Endothelial cell of umbilical vein (primary cell): Measurements from ENCODE around the gene APEH. TPM values are rescaled to one million over a fixed set of nuclear protein-coding genes. Genes with fewer than 3 reads are reported as not detected.

Experiments used
- BruUV-seq: library from RNA; stranded (reverse); fragments of 400-500 nt; replicated peaks from 2 replicates; lab custom pipeline; 2021; lab: Mats Ljungman, UMichigan
- CTCF ChIA-PET: fragments of 300-600, 350-600 bp; sonication (Branson Sonifier 250); formaldehyde crosslinking; loops from one replicate; lab custom pipeline; 2021; ENCODE audit warnings: antibody characterized with exemption, inconsistent platforms; lab: Charles Lee
- POLR2A ChIA-PET: fragments of 300-600, 350-600 bp; sonication (Branson Sonifier 250); formaldehyde crosslinking; loops from one replicate; lab custom pipeline; 2021; ENCODE audit warnings: antibody characterized with exemption, inconsistent platforms; lab: Charles Lee
- DNase-seq: peaks from one replicate; pipeline ENCODE4 v3.0.0-alpha.2; 2011; ENCODE audit warnings: low read depth, low spot score
- FAIRE-seq: peaks from 2 replicates; lab custom pipeline; 2011; peaks lifted over from hg19 to GRCh38; lab: Jason Lieb, UNC
- H2AFZ ChIP-seq: 2 replicates; pipeline ENCODE4 v1.6.0; 2012; ENCODE audit warnings: low read depth, low read length, control low read depth, inconsistent platforms
- H3K27ac ChIP-seq: 2 replicates; pipeline ENCODE4 v1.5.1; 2011; ENCODE audit warnings: low read depth, mild to moderate bottlenecking, control low read depth, low read length, moderate library complexity; ENCODE audit not compliant: insufficient read depth
- H3K27me3 ChIP-seq, 2 experiments: 2 replicates each; pipeline versions ENCODE4 v1.6.0 to v1.6.1; 2011; ENCODE audit warnings: low read length in 2 of 2, mixed read lengths in 1 of 2; ENCODE audit not compliant: control insufficient read depth in 2 of 2, insufficient read depth in 2 of 2
- H3K36me3 ChIP-seq, 2 experiments: 2 replicates in 1 of 2; 3 replicates in 1 of 2; pipeline ENCODE4 v1.5.1; 2011; ENCODE audit warnings: low read length in 2 of 2, mild to moderate bottlenecking in 1 of 2, moderate library complexity in 1 of 2; ENCODE audit not compliant: control insufficient read depth in 2 of 2, insufficient read depth in 2 of 2; ENCODE audit errors: extremely low read depth in 1 of 2
- H3K4me1 ChIP-seq: 3 replicates; pipeline ENCODE4 v1.5.1; 2011; ENCODE audit warnings: mild to moderate bottlenecking, low read length; ENCODE audit not compliant: control insufficient read depth, insufficient read depth; ENCODE audit errors: extremely low read depth
- H3K4me2 ChIP-seq: 2 replicates; pipeline ENCODE4 v1.6.1; 2011; ENCODE audit warnings: low read length, control low read depth, mixed read lengths; ENCODE audit not compliant: insufficient read depth
- H3K4me3 ChIP-seq, 3 experiments: fragments of 200-600 bp in 1 of 3; sonication (generic), shearing (Covaris generic) in 1 of 3; replicated peaks in 1 of 3; 2 replicates each; pipeline ENCODE4 v1.5.1; 2011 to 2016; ENCODE audit warnings: control low read depth in 3 of 3, low read length in 3 of 3, mild to moderate bottlenecking in 2 of 3, inconsistent platforms in 1 of 3, low read depth in 1 of 3, moderate library complexity in 1 of 3; ENCODE audit not compliant: insufficient read depth in 1 of 3
- H3K79me2 ChIP-seq: 2 replicates; pipeline ENCODE4 v1.6.0; 2012; ENCODE audit warnings: low read length, inconsistent platforms; ENCODE audit not compliant: control insufficient read depth, insufficient read depth
- H3K9ac ChIP-seq: replicated peaks from 2 replicates; pipeline ENCODE3; 2011; ENCODE audit warnings: low read length, control low read depth; ENCODE audit not compliant: insufficient read depth; ENCODE audit errors: extremely low read depth
- H3K9me1 ChIP-seq: replicated peaks from 3 replicates; pipeline ENCODE4 v1.6.0; 2011; ENCODE audit warnings: mild to moderate bottlenecking, low read length; ENCODE audit not compliant: control insufficient read depth, insufficient read depth; ENCODE audit errors: extremely low read depth
- H3K9me3 ChIP-seq: replicated peaks from 2 replicates; pipeline ENCODE4 v1.5.1; 2012; ENCODE audit warnings: low read length, inconsistent platforms; ENCODE audit not compliant: control insufficient read depth, insufficient read depth
- H4K20me1 ChIP-seq: replicated peaks from 2 replicates; pipeline ENCODE3; 2011; ENCODE audit warnings: mild to moderate bottlenecking, low read length; ENCODE audit not compliant: control insufficient read depth, insufficient read depth; ENCODE audit errors: extremely low read depth
- CTCF ChIP-seq, 2 donors: IDR thresholded peaks; 1 replicate in 1 of 2; 2 replicates in 1 of 2; pipeline ENCODE4 v1.5.1; 2011; ENCODE audit warnings: low read length in 2 of 2, mild to moderate bottlenecking in 2 of 2, moderate library complexity in 2 of 2, control low read depth in 1 of 2, inconsistent platforms in 1 of 2, low read depth in 1 of 2; ENCODE audit not compliant: insufficient read depth in 1 of 2; ENCODE audit errors: extremely low read depth in 1 of 2
- EZH2 ChIP-seq: IDR thresholded peaks from 2 replicates; pipeline ENCODE4 v1.6.1; 2012; ENCODE audit warnings: borderline replicate concordance, low read depth, mild to moderate bottlenecking, moderate library complexity, low read length, inconsistent platforms; ENCODE audit not compliant: severe bottlenecking
- FOS ChIP-seq: IDR thresholded peaks from 2 replicates; pipeline ENCODE4 v1.6.1; 2011; ENCODE audit warnings: mild to moderate bottlenecking, low read length, moderate library complexity, borderline replicate concordance; ENCODE audit not compliant: insufficient read depth
- GATA2 ChIP-seq: IDR thresholded peaks from 2 replicates; pipeline ENCODE4 v1.7.0; 2011; ENCODE audit warnings: low read depth, mild to moderate bottlenecking, moderate library complexity, mixed read lengths, low read length; ENCODE audit not compliant: insufficient read length, insufficient read depth
- JUN ChIP-seq: IDR thresholded peaks from 2 replicates; pipeline ENCODE4 v1.6.1; 2011; ENCODE audit warnings: borderline replicate concordance, low read depth; ENCODE audit not compliant: insufficient read length, insufficient read depth
- MAX ChIP-seq: IDR thresholded peaks from 2 replicates; pipeline ENCODE4 v1.6.1; 2011; ENCODE audit not compliant: insufficient read depth, insufficient read length
- MYC ChIP-seq: IDR thresholded peaks from one replicate; pipeline ENCODE4 v1.6.1; 2011; ENCODE audit warnings: mild to moderate bottlenecking, low read depth, low read length
- POLR2AphosphoS5 ChIP-seq: IDR thresholded peaks from 2 replicates; pipeline ENCODE4 v1.6.1; 2012; ENCODE audit warnings: low read depth, mild to moderate bottlenecking, control low read depth, low read length, moderate library complexity; ENCODE audit not compliant: insufficient read depth
- dilution Hi-C: fragments of 300-500 bp; cut with MboI; formaldehyde crosslinking; loops from one replicate; pipeline ENCODE4 v1.15.0; 2019; ENCODE audit warnings: low sequenced_read_pairs; ENCODE audit not compliant: extremely low pct_ligation_motif_present
- intact Hi-C: fragments of 100-400 bp; cut with micrococcal nuclease; formaldehyde crosslinking; loops from one replicate; pipeline ENCODE4 v1.10.0; 2022
- polyA plus RNA-seq, 4 experiments: library from polyadenylated mRNA; depleted of rRNA in 3 of 4; stranded (reverse) in 3 of 4; unstranded in 1 of 4; fragments of >200 nt; gene quantifications; 2 replicates each; pipeline versions ENCODE4 v1.2.1 to v1.2.3, GENCODE V29; 2011 to 2012; ENCODE audit warnings: missing spikeins in 1 of 4
- total RNA-seq: library from RNA; stranded (reverse); gene quantifications from 2 replicates; pipeline ENCODE4 v1.2.3, GENCODE V29; 2021

The APEH gene
- total and polyA plus RNA-seq, 2 donors (not counting 3 experiments of a cell fraction or from before 2014, with no cell fraction given): 68.2 to 74.3 TPM

- no peak overlapping the region for H2AFZ ChIP-seq
- TF ChIP-seq FOS (no peak), GATA2 (no peak), EZH2 (no peak), MAX (no peak), MYC (no peak), JUN (no peak), POLR2AphosphoS5 (no peak), CTCF (IDR thresholded peaks at IDR 0.05; ENCODE audit: extremely low read depth in 1 of 2, insufficient read depth in 1 of 2, low read depth in 1 of 2, low read length in 2 of 2) (no peak)
- H3K4me2 ChIP-seq: no peak overlapping the region
- BruUV-seq: TSS peak; percentile 3
- FAIRE-seq (no peak), DNase-seq (no peak)
- H3K27ac ChIP-seq: no peak overlapping the region
- ChIA-PET CTCF (interaction anchor here (1.0 kb wide), 1 partner anchor 118 kb away, joined by 3 read pairs; no protein-coding TSS in a partner anchor), POLR2A (no interaction called here)
- H3K36me3 ChIP-seq: peaks cover 3 to 22% of the 10 kb centered on the region in 2 experiments
- dilution Hi-C loops: no loop called here
- no peaks in the 10 kb centered on the region for H3K27me3 ChIP-seq
- peaks cover 19% of the 10 kb centered on the region for H3K4me1 ChIP-seq
- H3K9me1 ChIP-seq: no peaks in the 10 kb centered on the region
- H3K79me2 ChIP-seq: peaks cover 13% of the 10 kb centered on the region
- no peaks in the 10 kb centered on the region for H4K20me1 ChIP-seq
- no peaks in the 10 kb centered on the region for H3K9me3 ChIP-seq
- intact Hi-C loops: loop anchor here (10.0 kb wide), 1 partner anchor 364 kb away; the partner anchor contains the start of gene RBM5
- H3K9ac ChIP-seq: no peak overlapping the region
- H3K4me3 ChIP-seq: no peak overlapping the region
Observed at GRCh38 chr3:49720855-49721595, 46.9 kb downstream of the APEH start.
